Measurements from ENCODE around the gene SUCLG2.

SUCLG2 gene

DNA sequence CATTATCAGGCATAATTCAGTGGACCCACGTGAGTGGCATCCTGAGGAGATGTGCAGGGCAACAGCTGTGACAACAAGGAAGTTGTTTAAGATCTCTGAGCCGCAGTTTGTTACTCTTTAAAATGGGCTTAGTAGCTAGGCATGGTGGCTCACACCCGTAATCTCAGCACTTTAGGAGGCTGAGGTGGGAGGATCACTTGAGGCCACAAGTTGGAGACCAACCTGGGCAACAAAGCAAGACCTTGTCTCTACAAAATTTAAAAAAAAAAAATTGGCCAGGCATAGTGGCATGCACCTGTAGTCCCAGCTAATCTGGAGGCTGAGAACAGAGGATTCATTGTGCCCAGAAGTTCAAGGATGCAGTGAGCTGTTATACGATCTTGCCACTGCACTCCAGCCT, 12.2 kb downstream of the SUCLG2 start:
- H3K27ac ChIP-seq, result no peak overlapping the region
- TF ChIP-seq ZFX (IDR thresholded peaks at IDR 0.05), result no peak
- TF ChIP-seq, protein P1, sequence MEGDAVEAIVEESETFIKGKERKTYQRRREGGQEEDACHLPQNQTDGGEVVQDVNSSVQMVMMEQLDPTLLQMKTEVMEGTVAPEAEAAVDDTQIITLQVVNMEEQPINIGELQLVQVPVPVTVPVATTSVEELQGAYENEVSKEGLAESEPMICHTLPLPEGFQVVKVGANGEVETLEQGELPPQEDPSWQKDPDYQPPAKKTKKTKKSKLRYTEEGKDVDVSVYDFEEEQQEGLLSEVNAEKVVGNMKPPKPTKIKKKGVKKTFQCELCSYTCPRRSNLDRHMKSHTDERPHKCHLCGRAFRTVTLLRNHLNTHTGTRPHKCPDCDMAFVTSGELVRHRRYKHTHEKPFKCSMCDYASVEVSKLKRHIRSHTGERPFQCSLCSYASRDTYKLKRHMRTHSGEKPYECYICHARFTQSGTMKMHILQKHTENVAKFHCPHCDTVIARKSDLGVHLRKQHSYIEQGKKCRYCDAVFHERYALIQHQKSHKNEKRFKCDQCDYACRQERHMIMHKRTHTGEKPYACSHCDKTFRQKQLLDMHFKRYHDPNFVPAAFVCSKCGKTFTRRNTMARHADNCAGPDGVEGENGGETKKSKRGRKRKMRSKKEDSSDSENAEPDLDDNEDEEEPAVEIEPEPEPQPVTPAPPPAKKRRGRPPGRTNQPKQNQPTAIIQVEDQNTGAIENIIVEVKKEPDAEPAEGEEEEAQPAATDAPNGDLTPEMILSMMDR (conservative IDR thresholded peaks at IDR 0.05), result no peak

DNA sequence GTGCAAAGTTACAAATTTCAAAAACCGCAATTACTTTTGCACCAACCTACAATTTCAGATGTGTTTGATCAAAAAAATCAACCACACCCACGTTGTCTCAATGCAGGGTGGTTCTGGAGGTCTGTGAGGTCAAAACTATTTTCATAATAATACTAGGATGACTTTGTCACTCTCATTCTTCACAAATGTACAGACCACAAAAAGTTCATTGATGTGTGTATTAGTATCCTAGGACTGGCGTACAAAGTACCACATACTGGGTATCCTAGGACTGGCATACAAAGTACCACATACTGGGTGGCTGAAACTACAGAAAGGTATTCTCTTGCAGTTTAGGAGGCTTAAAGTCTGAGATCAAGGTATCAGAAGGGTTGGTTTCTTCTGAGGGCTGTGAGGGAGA, 13.0 kb downstream of the SUCLG2 start:
- no peak overlapping the region for H3K27ac ChIP-seq
- TF ChIP-seq, protein P1 (conservative IDR thresholded peaks at IDR 0.05), result no peak

DNA sequence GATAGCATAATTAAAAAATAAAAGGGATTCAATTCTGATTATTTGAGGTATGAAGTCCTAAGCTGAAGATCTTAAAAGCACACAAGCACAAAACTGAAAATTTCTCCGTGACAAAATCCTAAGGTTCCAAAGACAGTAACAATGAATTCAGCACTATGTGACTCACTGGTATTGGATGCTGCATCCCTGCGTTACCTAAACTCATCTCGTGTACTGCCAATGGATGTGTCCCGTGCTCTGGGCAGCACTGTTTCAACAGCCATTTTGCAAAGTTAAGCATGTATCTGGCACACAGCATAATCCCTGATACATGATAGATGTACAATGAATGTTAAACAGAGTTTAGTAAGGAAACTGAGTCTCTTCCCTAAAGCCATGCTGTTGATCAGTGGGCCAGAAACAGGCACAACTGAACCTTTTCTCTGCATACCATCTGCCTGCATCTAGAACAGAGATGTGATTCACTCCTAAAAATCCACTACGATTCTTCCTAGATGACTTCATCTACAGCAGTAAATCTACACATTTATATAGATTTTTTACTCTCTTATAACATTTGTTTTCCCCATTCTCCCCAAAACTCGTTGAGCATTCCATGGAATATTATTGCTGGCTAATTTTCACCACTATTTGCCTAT, 14.3 kb downstream of the SUCLG2 start:
- TF ChIP-seq, protein P1 (conservative IDR thresholded peaks at IDR 0.05), result no peak
- no peak for TF ChIP-seq ZFX (IDR thresholded peaks at IDR 0.05)
- no peak overlapping the region for H3K27ac ChIP-seq

DNA sequence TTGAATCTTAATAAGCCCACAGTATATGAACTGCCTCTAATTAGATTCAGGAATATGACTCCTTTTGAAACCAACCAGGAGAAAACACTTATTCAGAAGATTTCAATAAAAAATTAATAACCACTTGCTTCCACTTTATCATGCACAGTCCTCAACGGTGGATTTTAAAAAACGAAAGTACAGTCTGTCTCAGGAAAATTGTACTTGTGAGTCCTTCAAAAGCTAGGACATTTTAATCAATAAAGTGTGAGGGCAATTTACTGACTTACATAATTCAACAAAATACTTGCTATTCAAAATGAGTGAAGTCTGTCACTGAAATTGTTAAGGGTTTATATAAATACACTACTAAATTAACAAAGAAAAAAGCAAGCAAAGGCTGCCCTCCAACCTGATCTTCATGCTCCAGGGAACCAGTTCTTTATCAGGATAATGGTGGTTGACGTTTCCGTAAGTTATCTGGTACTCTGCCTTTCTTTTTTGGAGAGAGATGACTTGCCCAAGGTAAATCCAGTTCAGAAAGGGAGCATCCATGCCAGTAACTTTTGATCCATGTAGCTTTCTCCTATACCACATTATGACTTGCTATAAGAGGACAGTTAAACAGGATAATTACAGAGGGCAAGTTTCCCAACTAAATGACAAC, 17.0 kb downstream of the SUCLG2 start:
- TF ChIP-seq, protein P1 (conservative IDR thresholded peaks at IDR 0.05), result no peak
- no peak for TF ChIP-seq ZFX (IDR thresholded peaks at IDR 0.05)
- H3K27ac ChIP-seq, result no peak overlapping the region

DNA sequence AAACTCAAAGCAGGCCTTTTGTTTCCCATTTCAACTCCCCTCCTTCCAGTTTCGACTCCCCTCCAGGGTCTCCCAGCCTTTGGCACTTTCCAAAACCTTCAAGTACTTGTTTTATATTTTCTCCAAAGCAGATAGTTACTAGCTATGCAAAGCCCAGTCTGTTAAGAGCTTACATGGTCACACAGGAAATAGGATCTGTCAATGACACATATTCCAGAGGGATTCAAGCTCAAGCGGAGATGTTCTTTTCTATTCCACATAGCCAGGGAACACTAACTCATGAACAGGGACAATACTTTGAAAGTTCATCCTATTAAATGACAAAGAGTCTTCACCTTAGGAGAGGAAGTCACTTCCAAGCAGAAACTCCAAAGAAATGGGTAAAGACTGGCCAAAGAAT, 18.6 kb downstream of the SUCLG2 start:
- TF ChIP-seq, protein P1 (conservative IDR thresholded peaks at IDR 0.05), result no peak
- no peak for TF ChIP-seq ZFX (IDR thresholded peaks at IDR 0.05)
- no peak overlapping the region for H3K27ac ChIP-seq

DNA sequence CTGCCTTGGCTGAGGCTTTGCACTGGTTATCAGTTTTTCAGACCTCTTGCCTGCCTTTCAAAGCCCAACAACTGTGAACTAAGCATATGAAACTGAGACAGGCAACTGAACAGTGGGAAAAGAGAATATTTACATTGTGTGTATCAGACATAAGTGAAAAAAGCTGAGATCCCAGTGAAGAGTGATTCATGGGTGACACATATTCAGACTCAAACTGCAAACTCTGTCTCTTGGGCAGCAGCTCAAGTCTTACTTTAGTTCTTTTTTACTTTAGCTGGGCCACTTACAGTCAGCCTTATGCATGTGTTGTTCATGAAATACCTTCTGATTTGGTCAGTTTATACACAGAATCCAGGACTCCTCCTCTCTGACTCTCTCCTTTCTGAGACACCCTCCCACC, 19.2 kb downstream of the SUCLG2 start:
- H3K27ac ChIP-seq, result no peak overlapping the region
- TF ChIP-seq, protein P1 (conservative IDR thresholded peaks at IDR 0.05), result no peak
- no peak for TF ChIP-seq ZFX (IDR thresholded peaks at IDR 0.05)

DNA sequence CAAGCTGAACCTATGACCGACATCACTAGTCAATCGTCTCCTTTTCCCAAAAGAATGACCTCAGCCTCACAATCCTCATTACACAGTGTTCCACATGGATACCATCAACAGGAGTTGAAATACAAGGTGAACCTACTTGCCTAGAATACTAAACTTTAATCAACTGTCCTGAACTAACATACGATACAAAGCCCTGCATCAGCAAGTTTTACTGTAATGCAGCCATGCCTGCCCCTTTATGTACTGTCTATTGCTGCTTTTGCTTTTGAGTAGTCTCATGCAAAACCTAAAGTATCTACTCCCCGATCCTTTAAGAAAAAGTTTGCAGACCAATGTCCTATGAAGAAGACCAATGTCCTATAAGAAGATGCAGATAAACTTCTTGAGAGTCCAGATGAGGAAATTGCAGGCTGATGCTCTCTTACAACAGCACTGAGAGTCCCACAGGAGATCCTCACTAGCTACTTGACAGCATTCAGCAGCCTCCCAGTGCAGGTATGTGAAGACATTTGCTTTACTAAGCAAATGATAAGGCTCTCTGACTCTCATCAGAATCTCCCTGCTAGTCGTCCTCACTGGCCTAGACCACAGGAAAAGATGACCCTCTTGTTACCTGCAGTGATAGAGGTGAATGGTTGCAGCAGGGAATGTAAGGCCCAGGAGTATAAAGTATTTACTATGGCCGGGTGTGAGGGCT, 23.6 kb downstream of the SUCLG2 start:
- H3K27ac ChIP-seq, result no peak overlapping the region
- no peak for TF ChIP-seq ZFX (IDR thresholded peaks at IDR 0.05)
- TF ChIP-seq, protein P1 (conservative IDR thresholded peaks at IDR 0.05), result no peak

All from C4-2B (cell line).